ENCODE data around the gene KLHL30. TPM values are rescaled to one million over a fixed set of nuclear protein-coding genes. Genes with fewer than 3 reads are reported as not detected.

The KLHL30 gene
- total and polyA plus RNA-seq, 11 donors, result 5.1 to 43.7 (median 23.0) TPM

DNA sequence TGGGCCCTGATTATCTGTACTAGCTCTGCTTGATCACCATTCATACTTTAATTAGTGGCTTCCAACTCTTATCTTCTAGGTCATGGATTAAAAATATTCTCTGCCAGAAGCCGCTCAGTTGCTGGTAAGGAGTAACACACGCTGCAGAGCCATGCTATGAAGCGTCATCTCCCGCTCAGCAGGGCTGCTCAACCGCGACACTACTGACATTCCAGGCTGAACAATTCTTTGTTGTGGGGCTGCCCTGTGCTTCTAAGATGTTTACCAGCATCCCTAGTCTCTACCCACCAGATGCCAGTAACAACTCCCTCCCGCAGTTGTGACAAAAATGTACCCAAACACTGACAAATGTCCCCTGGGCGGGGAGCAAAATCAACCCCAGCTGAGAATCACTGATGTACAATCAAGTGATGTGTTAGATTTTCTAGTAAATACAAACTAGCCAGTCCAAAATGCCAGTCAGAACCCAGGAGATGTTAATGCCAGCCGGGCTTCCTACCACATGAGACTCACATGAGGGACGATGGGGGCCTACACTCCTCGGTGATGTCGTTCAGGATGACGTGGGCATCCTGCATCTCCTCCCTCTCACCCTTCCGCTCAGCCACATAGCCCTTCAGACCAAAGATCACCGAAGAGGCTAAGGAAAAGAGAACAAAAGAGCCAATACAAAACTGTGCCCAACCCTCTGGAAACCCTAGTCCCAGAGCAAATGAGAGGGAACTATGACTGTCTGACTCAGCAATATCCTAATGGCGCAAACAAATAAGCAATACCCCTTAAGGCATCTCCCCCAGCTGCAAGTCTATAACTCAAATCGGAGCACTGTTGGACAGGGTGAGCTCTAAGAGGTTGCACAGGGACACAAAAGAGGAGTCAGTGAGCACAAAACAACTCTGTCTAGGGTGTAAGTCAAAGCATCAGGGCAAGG is 49.4 kb downstream of the KLHL30 start:
- ATAC-seq (peak; percentile 71 to 89 (median 88)), DNase-seq (no peak)
- no peak for TF ChIP-seq POLR2A (IDR thresholded peaks at IDR 0.05)
- TF ChIP-seq, protein P1, sequence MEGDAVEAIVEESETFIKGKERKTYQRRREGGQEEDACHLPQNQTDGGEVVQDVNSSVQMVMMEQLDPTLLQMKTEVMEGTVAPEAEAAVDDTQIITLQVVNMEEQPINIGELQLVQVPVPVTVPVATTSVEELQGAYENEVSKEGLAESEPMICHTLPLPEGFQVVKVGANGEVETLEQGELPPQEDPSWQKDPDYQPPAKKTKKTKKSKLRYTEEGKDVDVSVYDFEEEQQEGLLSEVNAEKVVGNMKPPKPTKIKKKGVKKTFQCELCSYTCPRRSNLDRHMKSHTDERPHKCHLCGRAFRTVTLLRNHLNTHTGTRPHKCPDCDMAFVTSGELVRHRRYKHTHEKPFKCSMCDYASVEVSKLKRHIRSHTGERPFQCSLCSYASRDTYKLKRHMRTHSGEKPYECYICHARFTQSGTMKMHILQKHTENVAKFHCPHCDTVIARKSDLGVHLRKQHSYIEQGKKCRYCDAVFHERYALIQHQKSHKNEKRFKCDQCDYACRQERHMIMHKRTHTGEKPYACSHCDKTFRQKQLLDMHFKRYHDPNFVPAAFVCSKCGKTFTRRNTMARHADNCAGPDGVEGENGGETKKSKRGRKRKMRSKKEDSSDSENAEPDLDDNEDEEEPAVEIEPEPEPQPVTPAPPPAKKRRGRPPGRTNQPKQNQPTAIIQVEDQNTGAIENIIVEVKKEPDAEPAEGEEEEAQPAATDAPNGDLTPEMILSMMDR (IDR thresholded peaks at IDR 0.05), result no peak
- Histone ChIP-seq H3K4me3 (no peak overlapping the region), H3K9me3 (no peaks in the 10 kb centered on the region), H3K27me3 (no peaks in the 10 kb centered on the region), H3K4me1 (peaks cover 0 to 21% (median 0%) of the 10 kb centered on the region in 12 donors), H3K36me3 (peaks cover 0 to 100% (median 96%) of the 10 kb centered on the region in 9 donors), H3K27ac (peak overlapping the region in 4 of 12 donors; percentile 8 to 28 (median 10))
- WGBS, 4 donors, result 80 to 88% (median 80%) methylated on average over 17 of the region's 17 CpGs
- intact Hi-C loops (cut with DNase I), result no loop called here

DNA sequence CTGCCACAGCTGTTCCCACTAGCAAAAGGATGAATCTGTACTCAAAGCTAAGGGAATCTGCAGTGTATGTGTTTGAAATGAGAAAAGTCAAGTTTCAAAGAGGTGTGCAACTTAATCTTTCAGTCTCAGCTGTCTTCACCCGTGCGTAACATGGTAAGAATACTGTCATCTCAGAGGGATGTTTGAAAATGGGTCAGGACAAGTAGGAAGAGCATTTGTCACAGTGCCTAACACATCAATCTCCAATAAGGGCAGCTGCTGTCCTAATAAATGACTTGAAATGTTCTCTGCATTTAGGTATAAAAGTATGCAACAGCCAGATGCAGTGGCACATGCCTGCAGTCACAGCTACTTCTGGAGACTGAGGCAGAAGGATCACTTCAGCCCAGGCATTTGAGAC is 52.0 kb downstream of the KLHL30 start:
- no peak for DNase-seq
- H3K4me1 ChIP-seq, result peaks cover 0 to 21% (median 0%) of the 10 kb centered on the region in 12 donors
- no peaks in the 10 kb centered on the region for H3K27me3 ChIP-seq
- H3K36me3 ChIP-seq, result peaks cover 0 to 97% (median 90%) of the 10 kb centered on the region in 9 donors
- ATAC-seq, result no peak
- 86 to 91% (median 88%) methylated on average over 2 of the region's 2 CpGs for WGBS, 4 donors
- intact Hi-C loops (cut with DNase I), result no loop called here
- TF ChIP-seq POLR2A (IDR thresholded peaks at IDR 0.05), result no peak
- TF ChIP-seq, protein P1 (IDR thresholded peaks at IDR 0.05), result no peak
- H3K9me3 ChIP-seq, result no peaks in the 10 kb centered on the region
- H3K27ac ChIP-seq, result no peak overlapping the region
- H3K4me3 ChIP-seq, result no peak overlapping the region

Other genes starting within 250 kb of the KLHL30 start
- gene UBE2F, start 171.7 kb upstream of the KLHL30 start, total RNA-seq, result 10 to 100 TPM; 54.2 to 73.8 (median 60.6) TPM
- 10 to 100 TPM; 56.4 to 83.4 TPM for gene UBE2F, start 171.7 kb upstream of the KLHL30 start, polyA plus RNA-seq
- 10 to 100 TPM in 6 of 9 donors, 1 to 10 TPM in 3; 8.1 to 14.3 (median 10.6) TPM for gene SCLY, start 77.7 kb upstream of the KLHL30 start, total RNA-seq
- 10 to 100 TPM in 1 of 2 donors, 1 to 10 TPM in 1; 6.9 to 21.2 TPM for gene SCLY, start 77.7 kb upstream of the KLHL30 start, polyA plus RNA-seq
- gene ESPNL, start 38.3 kb upstream of the KLHL30 start, total RNA-seq, result 1 to 10 TPM in 1 of 9 donors, under 1 TPM in 7, not detected in 1; 0.05 to 1.2 (median 0.23) TPM
- under 1 TPM in 1 of 2 donors, not detected in 1; 0.27 TPM for gene ESPNL, start 38.3 kb upstream of the KLHL30 start, polyA plus RNA-seq
- gene ERFE, start 20.3 kb downstream of the KLHL30 start, total RNA-seq, result 1 to 10 TPM in 1 of 9 donors, under 1 TPM in 5, not detected in 3; 0.23 to 1.8 (median 0.65) TPM
- gene ERFE, start 20.3 kb downstream of the KLHL30 start, polyA plus RNA-seq, result under 1 TPM; 0.08 to 0.36 TPM
- 10 to 100 TPM; 12.4 to 27.7 (median 23.4) TPM for gene ILKAP, start 65.0 kb downstream of the KLHL30 start, total RNA-seq
- 10 to 100 TPM; 33.7 to 41.7 TPM for gene ILKAP, start 65.0 kb downstream of the KLHL30 start, polyA plus RNA-seq
- gene HES6, start 101.4 kb downstream of the KLHL30 start, total RNA-seq, result 1 to 10 TPM in 8 of 9 donors, under 1 TPM in 1; 0.45 to 5.9 (median 2.5) TPM
- gene HES6, start 101.4 kb downstream of the KLHL30 start, polyA plus RNA-seq, result 1 to 10 TPM; 3.7 to 9.1 TPM
- gene PER2, start 149.9 kb downstream of the KLHL30 start, total RNA-seq, result 10 to 100 TPM in 2 of 9 donors, 1 to 10 TPM in 7; 1.6 to 17.1 (median 5.4) TPM
- gene PER2, start 149.9 kb downstream of the KLHL30 start, polyA plus RNA-seq, result 1 to 10 TPM; 2.2 TPM
- gene TRAF3IP1, start 181.8 kb downstream of the KLHL30 start, total RNA-seq, result 10 to 100 TPM in 7 of 9 donors, 1 to 10 TPM in 2; 3.8 to 20.3 (median 13.8) TPM
- 1 to 10 TPM; 6.3 to 7.8 TPM for gene TRAF3IP1, start 181.8 kb downstream of the KLHL30 start, polyA plus RNA-seq

Measured in heart left ventricle (tissue), 16 donors.